GM19193 (cell line): ENCODE measurements around the gene FRMD3.

Experiments used
- POLR2A ChIP-seq: IDR thresholded peaks from 4 replicates; pipeline ENCODE4 v1.6.1; 2011; ENCODE audit not compliant: insufficient read depth, insufficient read length; ENCODE audit errors: extremely low read depth

The FRMD3 gene

GRCh38 chr9:83538172-83538889 lies at the start of gene FRMD3:
Gene FRMD3 (minus strand): TSS chr9:83538401. CDS start chr9:83538231, 170 bp downstream.
- TF ChIP-seq POLR2A: no peak

- TF ChIP-seq POLR2A: no peak
These were observed 46.8 kb upstream of the FRMD3 start for GRCh38 chr9:83584995-83585394.

GRCh38 chr9:83583151-83584014 lies 45.2 kb upstream of the FRMD3 start:
- no peak for TF ChIP-seq POLR2A

GRCh38 chr9:83582029-83582428 lies 43.8 kb upstream of the FRMD3 start:
- TF ChIP-seq POLR2A: no peak

- no peak for TF ChIP-seq POLR2A
These were observed 36.3 kb upstream of the FRMD3 start for GRCh38 chr9:83574482-83574881.

GRCh38 chr9:83572524-83572923 lies 34.3 kb upstream of the FRMD3 start:
- no peak for TF ChIP-seq POLR2A

GRCh38 chr9:83570359-83570758 lies 32.2 kb upstream of the FRMD3 start:
- TF ChIP-seq POLR2A: no peak

GRCh38 chr9:83569326-83569725 lies 31.1 kb upstream of the FRMD3 start:
- no peak for TF ChIP-seq POLR2A

- no peak for TF ChIP-seq POLR2A
These were observed 25.2 kb upstream of the FRMD3 start for GRCh38 chr9:83563360-83563759.

- no peak for TF ChIP-seq POLR2A
These were observed 22.1 kb upstream of the FRMD3 start for GRCh38 chr9:83560169-83560826.

GRCh38 chr9:83557771-83558170 lies 19.6 kb upstream of the FRMD3 start:
- TF ChIP-seq POLR2A: no peak

GRCh38 chr9:83557317-83557716 lies 19.1 kb upstream of the FRMD3 start:
- no peak for TF ChIP-seq POLR2A

- TF ChIP-seq POLR2A: no peak
These were observed 16.1 kb upstream of the FRMD3 start for GRCh38 chr9:83554278-83554677.

GRCh38 chr9:83544002-83544698 lies 5.9 kb upstream of the FRMD3 start:
- TF ChIP-seq POLR2A: no peak

- no peak for TF ChIP-seq POLR2A
These were observed 663 bp upstream of the FRMD3 start for GRCh38 chr9:83538890-83539238.
